Measurements from ENCODE around the gene PCSK4.

DNA sequence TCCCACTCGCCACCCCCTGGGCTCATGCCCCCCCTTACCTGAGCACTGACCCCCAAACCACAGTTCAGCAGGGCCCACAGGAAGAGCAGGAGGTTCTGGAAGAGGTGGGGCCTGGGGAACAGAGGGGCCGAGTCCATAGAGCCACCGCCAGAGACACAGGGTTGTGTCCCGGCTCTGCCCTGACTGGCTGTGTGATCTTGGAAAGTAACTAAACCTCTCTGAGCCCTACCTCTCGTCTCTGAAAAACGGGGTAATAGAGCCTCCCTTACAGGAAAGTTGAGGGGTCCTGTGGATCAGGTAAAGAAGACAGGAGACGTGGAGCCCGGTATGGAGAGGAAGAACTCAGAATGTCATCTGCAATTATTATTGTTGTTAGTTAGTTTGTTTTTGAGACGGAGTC lies 20.7 kb upstream of the PCSK4 start:
- TF ChIP-seq FOXM1 (IDR thresholded peaks at IDR 0.05; ENCODE audit: borderline replicate concordance) (no peak), ZNF384 (IDR thresholded peaks at IDR 0.05) (no peak), ELF4 (IDR thresholded peaks at IDR 0.05) (no peak), SUZ12 (IDR thresholded peaks at IDR 0.05) (no peak), HDGF (IDR thresholded peaks at IDR 0.05; ENCODE audit: borderline replicate concordance) (no peak), TARDBP (IDR thresholded peaks at IDR 0.05) (no peak)
- TF ChIP-seq, protein P1, sequence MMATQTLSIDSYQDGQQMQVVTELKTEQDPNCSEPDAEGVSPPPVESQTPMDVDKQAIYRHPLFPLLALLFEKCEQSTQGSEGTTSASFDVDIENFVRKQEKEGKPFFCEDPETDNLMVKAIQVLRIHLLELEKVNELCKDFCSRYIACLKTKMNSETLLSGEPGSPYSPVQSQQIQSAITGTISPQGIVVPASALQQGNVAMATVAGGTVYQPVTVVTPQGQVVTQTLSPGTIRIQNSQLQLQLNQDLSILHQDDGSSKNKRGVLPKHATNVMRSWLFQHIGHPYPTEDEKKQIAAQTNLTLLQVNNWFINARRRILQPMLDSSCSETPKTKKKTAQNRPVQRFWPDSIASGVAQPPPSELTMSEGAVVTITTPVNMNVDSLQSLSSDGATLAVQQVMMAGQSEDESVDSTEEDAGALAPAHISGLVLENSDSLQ (IDR thresholded peaks at IDR 0.05): no peak
